Cardiac muscle cell (in vitro differentiated cells and primary cell): ENCODE results near the gene UQCC2. TPM values are rescaled to one million over a fixed set of nuclear protein-coding genes. Genes with fewer than 3 reads are reported as not detected.

Experiments
- DNase-seq, 2 donors: peaks; one replicate each; pipeline versions ENCODE4 v3.0.0 to v3.0.0-alpha.2; 2010 to 2017; ENCODE audit warnings: low read depth in 1 of 2, low spot score in 1 of 2
- H3K27ac ChIP-seq: fragments of 200-600 bp; sonication (generic); 2 replicates; pipeline ENCODE4 v1.5.1; 2016
- H3K27me3 ChIP-seq: fragments of 200-600 bp; sonication (generic); 2 replicates; pipeline ENCODE4 v1.6.0; 2016; ENCODE audit warnings: control low read depth
- H3K36me3 ChIP-seq: fragments of 200-600 bp; sonication (generic); 2 replicates; pipeline ENCODE4 v1.5.1; 2016; ENCODE audit warnings: control low read depth
- H3K4me1 ChIP-seq: fragments of 200-600 bp; sonication (generic); 2 replicates; pipeline ENCODE4 v1.8.1; 2017; ENCODE audit warnings: low read depth, mild to moderate bottlenecking, mixed run types
- H3K4me3 ChIP-seq: fragments of 200-600 bp; sonication (generic); 2 replicates; pipeline ENCODE4 v1.5.1; 2016; ENCODE audit warnings: mild to moderate bottlenecking
- H3K9me3 ChIP-seq: fragments of 200-600 bp; sonication (generic); 2 replicates; pipeline ENCODE4 v1.5.1; 2017; ENCODE audit warnings: low read depth, mild to moderate bottlenecking, control low read depth
- CTCF ChIP-seq: IDR thresholded peaks from 2 replicates; pipeline ENCODE4 v1.5.1; 2012; ENCODE audit warnings: low read depth, mild to moderate bottlenecking, low read length
- polyA plus RNA-seq: library from polyadenylated mRNA; unstranded; fragments of >200 nt; fragmentation: Nextera tagmentation; extraction: Ambion mirVana; gene quantifications from 2 replicates; pipeline ENCODE4 v1.2.1, GENCODE V29; 2016
- total RNA-seq: library from RNA; depleted of rRNA; stranded (reverse); fragments of >200 nt; gene quantifications from 2 replicates; pipeline ENCODE4 v1.2.3, GENCODE V29; 2016

Gene UQCC2
- total and polyA plus RNA-seq, 2 experiments from 2014 or later: 40.1 to 232 TPM

GRCh38 chr6:33750244-33750991 lies 38.9 kb upstream of the UQCC2 start:
- no peaks in the 10 kb centered on the region for H3K36me3 ChIP-seq
- H3K27ac ChIP-seq: no peak overlapping the region
- H3K9me3 ChIP-seq: no peaks in the 10 kb centered on the region
- no peak overlapping the region for H3K4me3 ChIP-seq
- peak in 1 of 2 donors; percentile 76 for DNase-seq
- TF ChIP-seq CTCF: no peak
- no peaks in the 10 kb centered on the region for H3K27me3 ChIP-seq
- H3K4me1 ChIP-seq: peaks cover 53% of the 10 kb centered on the region

- no peak overlapping the region for H3K4me3 ChIP-seq
- no peaks in the 10 kb centered on the region for H3K9me3 ChIP-seq
- H3K4me1 ChIP-seq: peaks cover 58% of the 10 kb centered on the region
- H3K27ac ChIP-seq: no peak overlapping the region
- TF ChIP-seq CTCF: no peak
- no peak for DNase-seq
- no peaks in the 10 kb centered on the region for H3K36me3 ChIP-seq
- no peaks in the 10 kb centered on the region for H3K27me3 ChIP-seq
These were observed 37.9 kb upstream of the UQCC2 start for GRCh38 chr6:33749401-33749800.

- no peak for DNase-seq
- no peaks in the 10 kb centered on the region for H3K27me3 ChIP-seq
- no peak for TF ChIP-seq CTCF
- no peak overlapping the region for H3K27ac ChIP-seq
- no peaks in the 10 kb centered on the region for H3K9me3 ChIP-seq
- no peak overlapping the region for H3K4me3 ChIP-seq
- peaks cover 58% of the 10 kb centered on the region for H3K4me1 ChIP-seq
- no peaks in the 10 kb centered on the region for H3K36me3 ChIP-seq
These were observed 37.3 kb upstream of the UQCC2 start for GRCh38 chr6:33748841-33749240.

GRCh38 chr6:33747823-33748222 lies 36.3 kb upstream of the UQCC2 start:
- peaks cover 58% of the 10 kb centered on the region for H3K4me1 ChIP-seq
- H3K27me3 ChIP-seq: no peaks in the 10 kb centered on the region
- TF ChIP-seq CTCF: no peak
- H3K4me3 ChIP-seq: no peak overlapping the region
- H3K9me3 ChIP-seq: no peaks in the 10 kb centered on the region
- H3K27ac ChIP-seq: no peak overlapping the region
- DNase-seq: no peak
- H3K36me3 ChIP-seq: no peaks in the 10 kb centered on the region

- TF ChIP-seq CTCF: no peak
- H3K27me3 ChIP-seq: no peaks in the 10 kb centered on the region
These were observed 35.2 kb upstream of the UQCC2 start, which contains the start of gene IP6K3 for GRCh38 chr6:33746651-33747100. Gene IP6K3 (minus strand): TSS chr6:33746905. CDS start chr6:33735476, 11,429 bp downstream.

More at GRCh38 chr6:33746651-33747100, 35.2 kb upstream of the UQCC2 start, which contains the start of gene IP6K3:
- DNase-seq: peak in 1 of 2 donors; percentile 61
- peaks cover 48% of the 10 kb centered on the region for H3K4me1 ChIP-seq
- H3K9me3 ChIP-seq: no peaks in the 10 kb centered on the region
- peak within 1 kb of the TSS; percentile 3 for H3K4me3 ChIP-seq
- no peaks in the 10 kb centered on the region for H3K36me3 ChIP-seq
- H3K27ac ChIP-seq: peak within 1 kb of the TSS; percentile 67
